ENCODE data around the gene AKAP13.

AKAP13 gene

GRCh38 chr15:85688711-85689110, 308.3 kb downstream of the AKAP13 start:
- TF ChIP-seq CREB1 (IDR thresholded peaks at IDR 0.05; ENCODE audit: low read depth), result no peak
- TF ChIP-seq FOXM1 (IDR thresholded peaks at IDR 0.05; ENCODE audit: borderline replicate concordance, low read depth), result no peak
- no peak for TF ChIP-seq YY1 (IDR thresholded peaks at IDR 0.05; ENCODE audit: low read depth)
- no peak for TF ChIP-seq TAF1 (IDR thresholded peaks at IDR 0.05; ENCODE audit: low read depth)
- TF ChIP-seq TCF12 (IDR thresholded peaks at IDR 0.05; ENCODE audit: low read depth), result no peak
- no peak for TF ChIP-seq CEBPB (IDR thresholded peaks at IDR 0.05)
- no peak for TF ChIP-seq EGR1 (IDR thresholded peaks at IDR 0.05)
- no peak for TF ChIP-seq EP300 (IDR thresholded peaks at IDR 0.05; ENCODE audit: borderline replicate concordance)
- TF ChIP-seq RAD21 (IDR thresholded peaks at IDR 0.05; ENCODE audit: low read depth), result no peak
- TF ChIP-seq TEAD4 (IDR thresholded peaks at IDR 0.05), result no peak
- TF ChIP-seq, protein P1, sequence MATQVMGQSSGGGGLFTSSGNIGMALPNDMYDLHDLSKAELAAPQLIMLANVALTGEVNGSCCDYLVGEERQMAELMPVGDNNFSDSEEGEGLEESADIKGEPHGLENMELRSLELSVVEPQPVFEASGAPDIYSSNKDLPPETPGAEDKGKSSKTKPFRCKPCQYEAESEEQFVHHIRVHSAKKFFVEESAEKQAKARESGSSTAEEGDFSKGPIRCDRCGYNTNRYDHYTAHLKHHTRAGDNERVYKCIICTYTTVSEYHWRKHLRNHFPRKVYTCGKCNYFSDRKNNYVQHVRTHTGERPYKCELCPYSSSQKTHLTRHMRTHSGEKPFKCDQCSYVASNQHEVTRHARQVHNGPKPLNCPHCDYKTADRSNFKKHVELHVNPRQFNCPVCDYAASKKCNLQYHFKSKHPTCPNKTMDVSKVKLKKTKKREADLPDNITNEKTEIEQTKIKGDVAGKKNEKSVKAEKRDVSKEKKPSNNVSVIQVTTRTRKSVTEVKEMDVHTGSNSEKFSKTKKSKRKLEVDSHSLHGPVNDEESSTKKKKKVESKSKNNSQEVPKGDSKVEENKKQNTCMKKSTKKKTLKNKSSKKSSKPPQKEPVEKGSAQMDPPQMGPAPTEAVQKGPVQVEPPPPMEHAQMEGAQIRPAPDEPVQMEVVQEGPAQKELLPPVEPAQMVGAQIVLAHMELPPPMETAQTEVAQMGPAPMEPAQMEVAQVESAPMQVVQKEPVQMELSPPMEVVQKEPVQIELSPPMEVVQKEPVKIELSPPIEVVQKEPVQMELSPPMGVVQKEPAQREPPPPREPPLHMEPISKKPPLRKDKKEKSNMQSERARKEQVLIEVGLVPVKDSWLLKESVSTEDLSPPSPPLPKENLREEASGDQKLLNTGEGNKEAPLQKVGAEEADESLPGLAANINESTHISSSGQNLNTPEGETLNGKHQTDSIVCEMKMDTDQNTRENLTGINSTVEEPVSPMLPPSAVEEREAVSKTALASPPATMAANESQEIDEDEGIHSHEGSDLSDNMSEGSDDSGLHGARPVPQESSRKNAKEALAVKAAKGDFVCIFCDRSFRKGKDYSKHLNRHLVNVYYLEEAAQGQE (IDR thresholded peaks at IDR 0.05; ENCODE audit: low read depth), result no peak
- TF ChIP-seq ZBTB7A (IDR thresholded peaks at IDR 0.05; ENCODE audit: low read depth), result no peak
- TF ChIP-seq, protein P2, sequence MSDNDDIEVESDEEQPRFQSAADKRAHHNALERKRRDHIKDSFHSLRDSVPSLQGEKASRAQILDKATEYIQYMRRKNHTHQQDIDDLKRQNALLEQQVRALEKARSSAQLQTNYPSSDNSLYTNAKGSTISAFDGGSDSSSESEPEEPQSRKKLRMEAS (IDR thresholded peaks at IDR 0.05), result no peak
- TF ChIP-seq, protein P3, sequence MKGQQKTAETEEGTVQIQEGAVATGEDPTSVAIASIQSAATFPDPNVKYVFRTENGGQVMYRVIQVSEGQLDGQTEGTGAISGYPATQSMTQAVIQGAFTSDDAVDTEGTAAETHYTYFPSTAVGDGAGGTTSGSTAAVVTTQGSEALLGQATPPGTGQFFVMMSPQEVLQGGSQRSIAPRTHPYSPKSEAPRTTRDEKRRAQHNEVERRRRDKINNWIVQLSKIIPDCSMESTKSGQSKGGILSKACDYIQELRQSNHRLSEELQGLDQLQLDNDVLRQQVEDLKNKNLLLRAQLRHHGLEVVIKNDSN (IDR thresholded peaks at IDR 0.05), result no peak
- no peak for TF ChIP-seq NFIC (IDR thresholded peaks at IDR 0.05)

GRCh38 chr15:85689729-85690128, 309.3 kb downstream of the AKAP13 start:
- TF ChIP-seq NFIC (IDR thresholded peaks at IDR 0.05) (no peak), TEAD4 (IDR thresholded peaks at IDR 0.05) (no peak), EP300 (IDR thresholded peaks at IDR 0.05; ENCODE audit: borderline replicate concordance) (no peak), RAD21 (IDR thresholded peaks at IDR 0.05; ENCODE audit: low read depth) (no peak), YY1 (IDR thresholded peaks at IDR 0.05; ENCODE audit: low read depth) (no peak), CEBPB (IDR thresholded peaks at IDR 0.05) (no peak), TCF12 (IDR thresholded peaks at IDR 0.05; ENCODE audit: low read depth) (no peak), CREB1 (IDR thresholded peaks at IDR 0.05; ENCODE audit: low read depth) (no peak), EGR1 (IDR thresholded peaks at IDR 0.05) (no peak), FOXM1 (IDR thresholded peaks at IDR 0.05; ENCODE audit: borderline replicate concordance, low read depth) (no peak), ZBTB7A (IDR thresholded peaks at IDR 0.05; ENCODE audit: low read depth) (no peak), TAF1 (IDR thresholded peaks at IDR 0.05; ENCODE audit: low read depth) (no peak)
- TF ChIP-seq, protein P2 (IDR thresholded peaks at IDR 0.05), result no peak
- TF ChIP-seq, protein P3 (IDR thresholded peaks at IDR 0.05), result no peak
- TF ChIP-seq, protein P1 (IDR thresholded peaks at IDR 0.05; ENCODE audit: low read depth), result no peak

DNA sequence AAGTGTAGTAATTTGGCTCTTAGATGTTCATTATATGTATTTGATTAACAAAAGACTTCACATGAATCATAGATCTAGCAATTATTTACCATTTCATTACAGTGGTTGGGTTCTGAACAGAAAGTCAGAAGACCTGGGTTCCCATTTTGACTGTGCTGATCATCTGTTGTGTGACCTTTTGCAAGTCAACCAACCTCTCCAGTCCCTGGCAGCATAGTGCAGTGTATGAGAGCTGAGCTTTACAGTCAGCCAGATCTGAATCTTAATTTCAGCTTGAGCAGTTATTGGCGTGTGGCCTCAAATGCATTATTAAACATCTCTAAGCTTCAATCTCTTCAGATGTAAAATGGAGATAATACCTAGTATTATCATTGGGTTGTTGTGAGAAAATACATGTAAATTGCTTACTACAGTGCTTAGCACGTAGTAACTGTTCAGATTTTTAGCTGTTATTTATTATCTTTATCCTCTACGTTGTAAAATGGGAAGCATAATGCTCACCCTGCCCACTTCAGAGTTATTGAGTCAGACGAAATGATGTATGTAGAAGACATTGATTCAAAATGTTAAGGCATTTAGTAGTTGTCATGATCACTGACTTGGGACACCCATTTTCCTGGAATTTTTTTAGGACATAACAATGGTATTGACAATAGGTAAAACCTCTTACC, 310.3 kb downstream of the AKAP13 start:
- TF ChIP-seq CREB1 (IDR thresholded peaks at IDR 0.05; ENCODE audit: low read depth), result no peak
- TF ChIP-seq, protein P1 (IDR thresholded peaks at IDR 0.05; ENCODE audit: low read depth), result no peak
- TF ChIP-seq, protein P2 (IDR thresholded peaks at IDR 0.05), result no peak
- TF ChIP-seq YY1 (IDR thresholded peaks at IDR 0.05; ENCODE audit: low read depth), result no peak
- TF ChIP-seq CEBPB (IDR thresholded peaks at IDR 0.05), result no peak
- no peak for TF ChIP-seq TCF12 (IDR thresholded peaks at IDR 0.05; ENCODE audit: low read depth)
- no peak for TF ChIP-seq FOXM1 (IDR thresholded peaks at IDR 0.05; ENCODE audit: borderline replicate concordance, low read depth)
- no peak for TF ChIP-seq EP300 (IDR thresholded peaks at IDR 0.05; ENCODE audit: borderline replicate concordance)
- TF ChIP-seq RAD21 (IDR thresholded peaks at IDR 0.05; ENCODE audit: low read depth), result no peak
- TF ChIP-seq EGR1 (IDR thresholded peaks at IDR 0.05), result no peak
- no peak for TF ChIP-seq TEAD4 (IDR thresholded peaks at IDR 0.05)
- TF ChIP-seq ZBTB7A (IDR thresholded peaks at IDR 0.05; ENCODE audit: low read depth), result no peak
- TF ChIP-seq TAF1 (IDR thresholded peaks at IDR 0.05; ENCODE audit: low read depth), result no peak
- TF ChIP-seq, protein P3 (IDR thresholded peaks at IDR 0.05), result no peak
